ENCODE results near the gene DDI1. TPM values are rescaled to one million over a fixed set of nuclear protein-coding genes. Genes with fewer than 3 reads are reported as not detected.

DDI1 gene
- 0.04 TPM for polyA plus RNA-seq (2013, experiment 1 of 2; ENCODE audit: insufficient read length)
- not detected for polyA plus RNA-seq (2013, experiment 2 of 2; ENCODE audit: insufficient read length)

DNA sequence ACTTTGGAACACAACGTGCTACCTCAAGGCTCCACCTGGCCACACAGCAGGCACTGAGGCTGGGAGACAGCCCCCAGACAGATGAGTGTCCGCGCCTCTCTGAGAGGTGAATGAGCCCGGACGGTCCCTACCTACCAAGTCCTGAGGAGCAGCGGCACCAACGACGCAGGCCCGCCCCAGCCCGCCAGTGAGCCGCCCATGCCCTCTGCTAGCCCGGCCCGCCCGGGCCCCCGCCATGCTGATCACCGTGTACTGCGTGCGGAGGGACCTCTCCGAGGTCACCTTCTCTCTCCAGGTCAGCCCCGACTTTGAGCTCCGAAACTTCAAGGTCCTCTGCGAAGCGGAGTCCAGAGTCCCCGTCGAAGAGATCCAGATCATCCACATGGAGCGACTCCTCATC, at the start of gene DDI1:
TSS of gene DDI1 (plus strand) at position 53 of the 400 bp plus-strand sequence. CDS start at position 236, 183 bp downstream.
- no peak for DNase-seq

DNA sequence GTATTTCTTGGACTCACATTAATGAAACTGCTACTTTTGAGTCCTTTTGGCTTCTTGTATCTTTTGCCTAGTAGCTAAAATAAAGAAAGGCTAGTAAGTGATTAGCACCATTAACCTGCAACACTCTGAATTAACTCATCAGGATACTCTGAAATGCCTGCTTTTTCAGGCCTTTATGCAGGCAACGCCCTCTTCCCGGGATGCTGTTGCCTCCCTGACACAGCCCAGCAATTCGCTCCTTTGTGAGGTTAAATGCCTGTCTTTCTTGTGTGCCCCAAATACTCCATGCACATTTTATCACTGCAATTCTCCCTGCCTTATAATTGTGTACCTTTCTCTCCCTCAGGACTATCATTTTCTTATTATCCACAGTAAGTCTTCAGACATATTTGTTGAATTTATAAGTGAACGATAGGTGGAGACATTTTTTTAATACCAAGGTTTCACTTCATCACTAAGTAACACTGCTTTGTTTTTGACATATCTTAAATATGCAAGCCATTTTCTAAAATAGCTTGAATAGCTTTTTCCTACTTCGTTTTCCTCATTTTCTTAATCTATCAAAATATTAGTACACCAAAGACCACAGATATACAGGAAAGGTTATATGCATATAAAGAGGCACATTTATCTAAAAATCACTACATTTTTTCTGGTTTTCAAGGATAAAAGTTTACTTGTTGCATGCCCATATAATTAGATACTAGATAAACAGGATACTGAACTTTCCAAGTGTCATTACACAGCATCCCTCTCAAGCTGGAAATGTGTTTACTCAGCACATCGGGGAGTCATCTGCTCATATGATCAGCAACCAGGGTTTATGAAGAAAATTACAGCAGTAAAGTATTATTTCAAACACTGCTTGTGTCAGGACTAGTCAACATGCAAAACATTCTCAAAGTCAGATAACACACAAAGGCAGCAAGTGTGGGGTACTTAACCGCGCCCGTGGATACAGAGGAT, 48.5 kb upstream of the DDI1 start:
- DNase-seq = no peak

GRCh38 chr11:103988595-103988969, 47.9 kb upstream of the DDI1 start:
- DNase-seq = no peak

DNA sequence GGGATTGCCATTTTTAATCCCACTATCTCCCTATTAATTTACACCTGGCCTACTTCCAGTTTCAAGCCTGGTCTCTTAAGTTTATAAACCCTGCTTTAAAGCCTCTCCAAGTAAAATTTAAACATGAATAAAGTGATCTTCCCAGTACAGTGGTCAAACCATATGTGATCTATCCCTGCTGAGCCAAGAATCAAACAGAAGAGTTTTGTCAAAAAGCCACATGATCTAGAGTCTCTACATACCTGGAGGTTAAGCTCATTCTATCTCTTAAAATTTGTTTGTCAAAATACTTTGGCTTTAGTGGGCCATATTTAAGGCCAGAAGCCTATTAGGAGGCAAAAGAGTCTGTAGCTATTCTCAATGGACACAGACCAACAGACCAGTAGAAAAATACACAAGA, 42.9 kb upstream of the DDI1 start:
- peak; percentile 32 for DNase-seq

DNA sequence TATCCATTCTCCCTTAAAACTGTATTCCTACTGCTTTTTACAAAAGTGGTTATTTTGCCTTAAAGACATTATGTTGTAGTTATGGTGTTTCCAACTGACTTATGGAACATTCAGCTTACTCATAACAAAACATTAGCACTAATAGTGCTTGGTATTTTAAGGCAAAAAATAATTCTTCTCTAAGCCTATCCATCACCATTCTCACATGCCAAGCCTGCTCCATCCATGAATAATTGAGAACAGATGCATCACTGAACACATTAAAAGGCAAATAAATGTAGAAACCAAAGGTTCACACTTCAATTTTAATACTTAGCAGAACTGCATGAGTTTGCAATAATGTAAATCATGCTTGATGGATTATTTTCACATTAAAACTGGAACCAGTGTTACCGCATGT, 42.3 kb upstream of the DDI1 start:
- DNase-seq = peak; percentile 91

- no peak for DNase-seq
Measured at GRCh38 chr11:103994518-103994917, 41.9 kb upstream of the DDI1 start.

DNA sequence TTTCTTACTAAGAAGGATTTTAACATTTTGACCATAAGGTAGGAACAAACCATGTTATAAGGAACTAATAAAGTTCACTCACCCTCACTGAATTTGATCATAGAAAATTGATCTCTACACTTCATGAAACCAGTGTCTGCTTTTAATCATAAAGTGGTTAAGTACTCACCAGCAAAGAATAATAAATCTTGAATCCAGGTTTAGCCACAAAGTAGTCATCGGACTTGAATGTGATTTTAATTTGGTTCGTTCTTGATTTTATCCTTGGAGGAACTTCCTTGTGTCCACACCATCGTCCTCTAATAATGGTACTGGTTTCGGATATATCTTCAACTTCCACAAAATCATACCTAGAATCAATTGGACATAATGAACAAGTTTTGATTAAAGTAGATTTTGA, 40.5 kb upstream of the DDI1 start:
- peak; percentile 73 for DNase-seq

DNA sequence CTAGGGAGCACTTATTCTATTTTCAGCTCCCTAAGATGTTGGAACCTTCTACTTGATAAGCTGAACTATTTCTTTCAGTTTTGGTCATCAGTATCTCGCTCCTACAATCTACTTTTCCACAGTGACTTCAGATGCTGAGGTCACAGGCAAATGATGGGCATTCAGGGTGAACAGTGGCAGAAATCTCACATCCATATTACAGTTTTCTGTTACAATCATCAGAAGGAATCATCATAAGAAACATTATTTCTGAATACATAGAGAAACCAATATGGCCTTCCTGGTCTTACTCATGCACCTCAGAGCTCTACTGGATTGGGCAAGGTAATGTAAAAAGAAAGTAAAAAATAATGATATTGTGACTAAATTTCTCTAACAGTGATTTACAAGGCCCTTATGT, 39.4 kb upstream of the DDI1 start:
- no peak for DNase-seq

DNA sequence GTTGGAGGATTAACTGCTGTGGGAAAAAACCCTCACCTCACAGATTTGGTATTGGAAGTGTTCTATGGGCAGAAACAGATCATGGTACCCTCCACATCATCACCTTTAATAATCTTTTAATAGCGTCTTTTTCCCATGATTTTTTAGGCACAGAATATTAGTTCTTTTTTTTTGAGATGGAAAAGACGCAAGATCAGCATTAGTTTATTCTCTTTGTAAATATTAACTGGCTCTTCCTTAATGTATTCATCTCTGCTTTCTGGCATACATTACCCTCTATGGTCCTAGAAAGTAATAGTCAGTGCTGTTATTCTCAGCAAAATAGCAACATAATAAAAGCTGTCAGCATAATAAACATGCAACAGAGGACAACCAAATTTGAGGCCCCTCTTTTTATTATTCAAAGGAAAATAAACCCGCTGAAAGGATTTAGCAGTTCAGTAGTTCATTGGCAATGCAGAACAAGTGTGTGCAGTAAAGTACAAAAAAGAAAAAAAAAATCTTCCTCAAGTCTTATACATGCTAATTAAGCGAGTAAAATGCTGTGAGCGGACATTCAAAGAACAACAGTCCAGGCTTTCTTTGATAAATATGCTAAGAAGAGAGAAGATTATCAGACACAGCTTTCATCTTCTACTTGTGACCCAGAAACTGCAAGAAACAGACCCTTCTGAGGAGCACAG, 37.5 kb upstream of the DDI1 start:
- no peak for DNase-seq

- DNase-seq = peak; percentile 95
Measured at GRCh38 chr11:104000798-104001197, 35.6 kb upstream of the DDI1 start.

GRCh38 chr11:104001561-104002056, 34.8 kb upstream of the DDI1 start:
- DNase-seq = peak; percentile 74

- DNase-seq = peak; percentile 79
Measured at GRCh38 chr11:104003491-104003890, 32.9 kb upstream of the DDI1 start.

DNA sequence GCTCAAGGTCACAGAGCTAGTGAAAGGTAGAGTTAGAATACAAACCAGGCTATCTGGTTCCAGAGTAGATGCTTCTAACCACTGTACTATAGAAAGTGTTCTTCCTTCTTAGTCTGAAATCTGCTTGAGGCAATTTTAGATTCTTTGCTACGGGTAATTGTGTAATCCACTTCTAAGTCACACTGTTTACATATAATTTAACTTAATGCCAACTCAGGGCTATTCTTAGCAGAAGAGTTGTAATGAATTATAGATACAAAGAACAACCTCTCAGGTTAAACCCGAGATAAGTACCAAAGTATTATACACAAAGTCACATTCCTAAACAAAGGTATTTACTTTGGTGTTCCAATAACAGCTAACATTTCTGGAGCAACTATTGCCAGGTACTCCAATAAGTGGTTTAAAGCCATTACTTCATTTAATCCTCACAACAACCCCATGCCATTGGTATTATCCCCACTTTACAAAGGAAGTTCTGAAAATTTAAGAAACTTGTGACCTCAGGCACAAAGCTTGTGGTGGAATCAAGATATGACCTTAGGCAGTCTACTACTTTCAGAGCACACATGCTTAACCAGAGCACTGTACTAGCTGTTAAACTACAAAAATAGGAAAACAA, 31.1 kb upstream of the DDI1 start:
- no peak for DNase-seq

- no peak for DNase-seq
Measured at GRCh38 chr11:104009744-104010143, 26.7 kb upstream of the DDI1 start.

GRCh38 chr11:104011044-104011443, 25.4 kb upstream of the DDI1 start:
- peak; percentile 26 for DNase-seq

GRCh38 chr11:104015649-104016415, 20.6 kb upstream of the DDI1 start:
- DNase-seq = no peak

DNA sequence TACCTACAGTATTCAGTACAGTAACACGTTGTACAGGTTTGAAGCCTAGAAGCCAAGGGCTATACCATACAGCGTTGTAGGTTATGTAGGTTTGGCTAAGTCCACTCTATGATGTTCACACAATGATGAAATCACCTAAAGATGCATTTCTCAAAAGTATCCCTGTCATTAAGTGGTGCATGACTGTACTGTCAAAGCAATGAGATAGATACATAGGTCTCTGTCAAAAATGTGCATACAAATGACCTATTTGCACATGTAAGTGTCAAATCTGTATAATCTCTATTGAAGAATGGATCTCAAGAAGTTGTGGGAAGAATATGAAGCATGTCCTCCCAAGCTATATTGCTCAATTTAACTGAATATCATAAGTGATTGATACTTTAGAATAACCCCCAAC, 11.9 kb upstream of the DDI1 start:
- no peak for DNase-seq

DNA sequence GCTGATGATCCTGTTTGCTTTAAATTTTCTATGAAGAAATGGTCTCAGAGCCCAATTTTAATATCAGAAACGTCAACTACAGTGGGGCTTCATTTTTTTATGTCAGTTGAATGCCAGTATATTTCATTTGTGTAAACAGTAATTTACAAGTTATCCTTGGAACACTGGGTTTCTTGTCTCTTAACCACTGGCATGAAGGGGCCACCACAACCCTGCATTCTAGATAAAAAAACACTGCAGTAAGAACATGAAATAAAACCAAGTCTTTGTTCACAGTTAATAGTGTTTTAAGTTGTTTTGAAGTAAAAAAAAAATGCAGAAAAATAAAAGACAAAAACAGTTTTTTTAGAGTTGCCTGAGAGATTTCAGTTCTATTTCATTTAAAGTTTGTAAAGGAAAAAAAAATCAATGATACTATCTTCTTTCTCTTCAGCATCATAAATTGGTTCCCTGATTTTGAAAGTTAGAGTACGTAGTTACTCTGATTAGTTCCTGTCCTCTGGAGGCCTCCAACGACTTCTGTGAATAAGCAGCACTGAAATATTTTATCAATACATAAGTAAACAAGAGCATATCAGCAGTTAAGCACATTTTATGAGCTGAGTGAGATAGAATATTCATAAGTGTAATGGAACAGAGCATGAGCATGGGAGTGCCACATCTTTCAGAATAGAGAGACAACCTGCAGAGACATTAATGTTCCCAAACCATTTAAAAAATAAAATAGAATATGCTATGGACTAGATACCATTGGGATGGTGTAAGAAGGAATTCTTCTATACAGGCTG, 7.8 kb upstream of the DDI1 start:
- DNase-seq = peak; percentile 29

- peak; percentile 67 for DNase-seq
Measured at GRCh38 chr11:104033134-104033533, 3.3 kb upstream of the DDI1 start.

DNA sequence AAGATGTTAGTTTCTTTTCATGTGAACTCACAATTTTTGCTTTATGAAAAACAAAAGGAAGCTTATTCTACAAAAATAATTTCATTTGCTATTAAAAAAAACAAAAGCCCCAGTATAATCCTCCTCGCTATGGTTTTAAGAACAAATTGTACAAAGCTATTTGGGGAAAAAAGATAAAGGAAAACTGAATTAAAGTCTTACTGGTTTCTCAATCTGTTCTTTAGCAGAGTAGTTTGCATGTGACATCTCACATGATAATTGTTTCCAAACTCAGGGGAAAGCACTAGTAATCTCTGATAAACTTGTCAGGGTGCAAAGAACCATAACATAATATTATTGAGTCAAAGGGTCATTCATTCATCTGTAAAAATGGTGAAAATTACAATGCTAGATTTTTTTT, 2.9 kb upstream of the DDI1 start:
- DNase-seq = no peak

GRCh38 chr11:104036995-104037394, 555 bp downstream of the DDI1 start:
- DNase-seq = no peak
